Measurements from ENCODE around the gene TEKT3.
A peak's percentile ranks its signal among the peaks of the same experiment; 100 is the strongest.

TEKT3 gene

GRCh38 chr17:15257796-15258512 lies 83.4 kb downstream of the TEKT3 start:
- H3K27me3 ChIP-seq (ENCODE audit: control insufficient read depth, insufficient read depth, low read length) = no peaks in the 10 kb centered on the region

GRCh38 chr17:15257258-15257788 lies 84.1 kb downstream of the TEKT3 start:
- Histone ChIP-seq H3K9me3 (ENCODE audit: control insufficient read depth, low read length) (no peaks in the 10 kb centered on the region), H3K4me1 (peaks cover 2% of the 10 kb centered on the region), H3K79me2 (no peaks in the 10 kb centered on the region), H3K27me3 (ENCODE audit: control insufficient read depth, insufficient read depth, low read length) (no peaks in the 10 kb centered on the region), H3K36me3 (ENCODE audit: control insufficient read depth, insufficient read depth, low read length) (no peaks in the 10 kb centered on the region), H3K4me3 (ENCODE audit: low read depth, low read length) (no peak overlapping the region), H3K9ac (no peak overlapping the region), H3K4me2 (ENCODE audit: low read length) (peak overlapping the region; percentile 15), H2AFZ (peak overlapping the region; percentile 52), H3K27ac (no peak overlapping the region)
- peak; percentile 84 for TF ChIP-seq CTCF (IDR thresholded peaks at IDR 0.05)

More at GRCh38 chr17:15257796-15258512, 83.4 kb downstream of the TEKT3 start:
- Histone ChIP-seq H3K27ac (no peak overlapping the region), H3K9me3 (ENCODE audit: control insufficient read depth, low read length) (no peaks in the 10 kb centered on the region), H3K4me2 (ENCODE audit: low read length) (peak overlapping the region; percentile 15), H2AFZ (no peak overlapping the region), H3K79me2 (no peaks in the 10 kb centered on the region), H3K9ac (no peak overlapping the region), H3K4me1 (peaks cover 2% of the 10 kb centered on the region), H3K4me3 (ENCODE audit: low read depth, low read length) (no peak overlapping the region), H3K36me3 (ENCODE audit: control insufficient read depth, insufficient read depth, low read length) (no peaks in the 10 kb centered on the region)
- TF ChIP-seq CTCF (IDR thresholded peaks at IDR 0.05) = no peak

GRCh38 chr17:15256689-15257088 lies 84.7 kb downstream of the TEKT3 start:
- TF ChIP-seq CTCF (IDR thresholded peaks at IDR 0.05) = no peak
- Histone ChIP-seq H3K4me3 (ENCODE audit: low read depth, low read length) (no peak overlapping the region), H3K9ac (no peak overlapping the region), H2AFZ (no peak overlapping the region), H3K4me2 (ENCODE audit: low read length) (no peak overlapping the region), H3K36me3 (ENCODE audit: control insufficient read depth, insufficient read depth, low read length) (no peaks in the 10 kb centered on the region), H3K9me3 (ENCODE audit: control insufficient read depth, low read length) (no peaks in the 10 kb centered on the region), H3K27me3 (ENCODE audit: control insufficient read depth, insufficient read depth, low read length) (no peaks in the 10 kb centered on the region), H3K27ac (no peak overlapping the region), H3K79me2 (no peaks in the 10 kb centered on the region), H3K4me1 (peaks cover 2% of the 10 kb centered on the region)

- Histone ChIP-seq H3K4me3 (ENCODE audit: low read depth, low read length) (no peak overlapping the region), H3K27ac (no peak overlapping the region), H3K79me2 (no peaks in the 10 kb centered on the region), H3K9ac (no peak overlapping the region), H3K27me3 (ENCODE audit: control insufficient read depth, insufficient read depth, low read length) (no peaks in the 10 kb centered on the region), H3K4me2 (ENCODE audit: low read length) (no peak overlapping the region), H3K36me3 (ENCODE audit: control insufficient read depth, insufficient read depth, low read length) (no peaks in the 10 kb centered on the region), H3K9me3 (ENCODE audit: control insufficient read depth, low read length) (no peaks in the 10 kb centered on the region), H2AFZ (no peak overlapping the region), H3K4me1 (no peaks in the 10 kb centered on the region)
- no peak for TF ChIP-seq CTCF (IDR thresholded peaks at IDR 0.05)
Measured at GRCh38 chr17:15255713-15256454, 85.5 kb downstream of the TEKT3 start.
